Loucy (cell line): ENCODE data around the gene TEX101.
"Not testable (repeated sequence)": the region's sequence is repeated elsewhere in the genome, so short reads cannot be mapped to it uniquely, and the experiment has no call there.

Source experiments
- H2AFZ ChIP-seq: fragments of 200-600 bp; sonication (generic); 2 replicates; pipeline ENCODE4 v1.6.0; 2016; ENCODE audit warnings: antibody characterized with exemption, mild to moderate bottlenecking, low read length, moderate library complexity
- H3F3A ChIP-seq: fragments of 200-600 bp; 2 replicates; pipeline ENCODE4 v1.6.0; 2016; ENCODE audit warnings: antibody characterized with exemption, low read depth, mild to moderate bottlenecking
- H3K27me3 ChIP-seq: fragments of 200-600 bp; sonication (generic); 2 replicates; pipeline ENCODE4 v1.6.1; 2014; ENCODE audit warnings: low read length, mild to moderate bottlenecking; ENCODE audit not compliant: insufficient read depth, poor library complexity, severe bottlenecking
- H3K36me3 ChIP-seq: fragments of 200-600 bp; sonication (generic); 2 replicates; pipeline ENCODE4 v1.6.1; 2016; ENCODE audit warnings: low read length; ENCODE audit not compliant: insufficient read depth
- H3K4me1 ChIP-seq: fragments of 200-600 bp; sonication (generic); 2 replicates; pipeline ENCODE4 v1.5.1; 2014; ENCODE audit warnings: low read length, mild to moderate bottlenecking; ENCODE audit not compliant: insufficient read depth, poor library complexity, severe bottlenecking
- H3K4me2 ChIP-seq: fragments of 200-600 bp; sonication (generic); 2 replicates; pipeline ENCODE4 v1.6.0; 2014; ENCODE audit warnings: antibody characterized with exemption, low read length, low read depth, mild to moderate bottlenecking; ENCODE audit not compliant: poor library complexity, severe bottlenecking
- H3K4me3 ChIP-seq: fragments of 200-600 bp; sonication (generic); 2 replicates; pipeline ENCODE4 v1.5.1; 2014; ENCODE audit warnings: low read length, mild to moderate bottlenecking, mixed read lengths; ENCODE audit not compliant: poor library complexity, severe bottlenecking
- H3K79me2 ChIP-seq: fragments of 200-600 bp; sonication (generic); 2 replicates; pipeline ENCODE4 v1.6.1; 2014; ENCODE audit warnings: low read length; ENCODE audit not compliant: insufficient read depth
- H3K9ac ChIP-seq: fragments of 200-600 bp; sonication (generic); 2 replicates; pipeline ENCODE4 v1.6.0; 2014; ENCODE audit warnings: mild to moderate bottlenecking, low read depth, low read length, moderate library complexity; ENCODE audit not compliant: poor library complexity, severe bottlenecking
- H3K9me2 ChIP-seq: fragments of 200-600 bp; sonication (generic); replicated peaks from 2 replicates; pipeline ENCODE4 v1.6.1; 2016; ENCODE audit warnings: low read depth, low read length, mixed read lengths
- H3K9me3 ChIP-seq: fragments of 200-600 bp; sonication (generic); 2 replicates; pipeline ENCODE4 v1.6.1; 2014; ENCODE audit warnings: mild to moderate bottlenecking, antibody characterized with exemption, low read length, low read depth; ENCODE audit not compliant: insufficient read depth
- H4K20me1 ChIP-seq: fragments of 200-600 bp; sonication (generic); 2 replicates; pipeline ENCODE4 v1.6.0; 2014; ENCODE audit warnings: antibody characterized with exemption, low read length, mild to moderate bottlenecking; ENCODE audit not compliant: insufficient read depth, poor library complexity, severe bottlenecking
- EZH2phosphoT487 ChIP-seq: fragments of 200-600 bp; IDR thresholded peaks from 2 replicates; pipeline ENCODE4 v1.6.1; 2018; ENCODE audit warnings: antibody characterized with exemption, mild to moderate bottlenecking, moderate library complexity, borderline replicate concordance
- TF ChIP-seq, protein P1 (sequence below): fragments of 200-600 bp; sonication (generic); conservative IDR thresholded peaks from 2 replicates; pipeline ENCODE4 v1.5.1; 2014; ENCODE audit warnings: mild to moderate bottlenecking, antibody characterized with exemption, low read length

TEX101 gene

DNA sequence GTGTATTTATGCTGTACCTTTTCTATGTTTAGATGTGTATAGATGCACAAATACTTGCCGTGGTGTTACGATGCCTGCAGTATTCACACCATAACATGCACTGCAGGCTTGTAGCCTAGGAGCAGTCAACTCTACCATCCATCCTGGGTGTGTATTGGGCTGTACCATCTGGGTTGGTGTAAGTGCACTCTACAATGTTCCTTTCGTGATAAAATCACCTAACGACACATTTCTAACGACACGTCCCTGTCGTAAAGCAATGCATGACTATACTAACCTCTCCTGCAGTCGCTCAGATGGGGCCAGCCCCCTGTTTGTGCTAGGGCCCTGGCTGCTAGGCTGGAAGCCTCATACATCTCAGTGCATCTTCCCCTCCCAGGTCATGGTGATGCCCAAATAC is 42.8 kb upstream of the TEX101 start:
- H3K4me3 ChIP-seq, result no peak overlapping the region
- H3K79me2 ChIP-seq, result no peaks in the 10 kb centered on the region
- H3K36me3 ChIP-seq, result no peaks in the 10 kb centered on the region
- TF ChIP-seq, protein P1, sequence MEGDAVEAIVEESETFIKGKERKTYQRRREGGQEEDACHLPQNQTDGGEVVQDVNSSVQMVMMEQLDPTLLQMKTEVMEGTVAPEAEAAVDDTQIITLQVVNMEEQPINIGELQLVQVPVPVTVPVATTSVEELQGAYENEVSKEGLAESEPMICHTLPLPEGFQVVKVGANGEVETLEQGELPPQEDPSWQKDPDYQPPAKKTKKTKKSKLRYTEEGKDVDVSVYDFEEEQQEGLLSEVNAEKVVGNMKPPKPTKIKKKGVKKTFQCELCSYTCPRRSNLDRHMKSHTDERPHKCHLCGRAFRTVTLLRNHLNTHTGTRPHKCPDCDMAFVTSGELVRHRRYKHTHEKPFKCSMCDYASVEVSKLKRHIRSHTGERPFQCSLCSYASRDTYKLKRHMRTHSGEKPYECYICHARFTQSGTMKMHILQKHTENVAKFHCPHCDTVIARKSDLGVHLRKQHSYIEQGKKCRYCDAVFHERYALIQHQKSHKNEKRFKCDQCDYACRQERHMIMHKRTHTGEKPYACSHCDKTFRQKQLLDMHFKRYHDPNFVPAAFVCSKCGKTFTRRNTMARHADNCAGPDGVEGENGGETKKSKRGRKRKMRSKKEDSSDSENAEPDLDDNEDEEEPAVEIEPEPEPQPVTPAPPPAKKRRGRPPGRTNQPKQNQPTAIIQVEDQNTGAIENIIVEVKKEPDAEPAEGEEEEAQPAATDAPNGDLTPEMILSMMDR, result no peak
- TF ChIP-seq EZH2phosphoT487, result no peak
- no peaks in the 10 kb centered on the region for H4K20me1 ChIP-seq
- H3K4me2 ChIP-seq, result no peak overlapping the region
- no peak overlapping the region for H3K9ac ChIP-seq
- H3F3A ChIP-seq, result no peaks in the 10 kb centered on the region
- no peaks in the 10 kb centered on the region for H3K9me3 ChIP-seq
- H2AFZ ChIP-seq, result no peak overlapping the region
- H3K4me1 ChIP-seq, result no peaks in the 10 kb centered on the region
- no peaks in the 10 kb centered on the region for H3K27me3 ChIP-seq
- no peaks in the 10 kb centered on the region for H3K9me2 ChIP-seq

DNA sequence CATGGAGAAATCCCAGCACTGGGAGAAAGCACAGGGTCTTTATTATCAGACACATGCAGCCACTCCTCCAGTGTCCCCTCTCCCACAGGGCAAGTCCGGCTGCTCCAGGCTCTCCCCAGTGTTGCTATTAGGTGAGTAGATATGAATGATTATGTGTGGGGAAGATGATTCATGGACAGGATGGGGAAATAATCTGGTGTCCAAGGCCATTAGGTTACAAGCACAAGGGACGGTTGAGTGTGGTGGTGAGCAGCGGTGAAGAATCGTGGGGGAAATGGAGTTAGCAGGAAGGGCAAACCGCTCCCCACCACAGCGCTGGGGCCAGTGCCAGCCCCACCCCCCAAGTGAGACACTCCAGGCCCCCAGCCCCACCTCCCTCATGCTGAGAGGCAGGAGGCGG is 42.2 kb upstream of the TEX101 start:
- H3K9ac ChIP-seq, result no peak overlapping the region
- H3K4me2 ChIP-seq, result no peak overlapping the region
- H3K36me3 ChIP-seq, result no peaks in the 10 kb centered on the region
- no peak overlapping the region for H3K4me3 ChIP-seq
- TF ChIP-seq, protein P1, result no peak
- no peak for TF ChIP-seq EZH2phosphoT487
- no peaks in the 10 kb centered on the region for H3K27me3 ChIP-seq
- H3F3A ChIP-seq, result no peaks in the 10 kb centered on the region
- no peaks in the 10 kb centered on the region for H3K4me1 ChIP-seq
- H2AFZ ChIP-seq, result no peak overlapping the region
- no peaks in the 10 kb centered on the region for H3K9me2 ChIP-seq
- no peaks in the 10 kb centered on the region for H3K9me3 ChIP-seq
- no peaks in the 10 kb centered on the region for H4K20me1 ChIP-seq
- H3K79me2 ChIP-seq, result no peaks in the 10 kb centered on the region

DNA sequence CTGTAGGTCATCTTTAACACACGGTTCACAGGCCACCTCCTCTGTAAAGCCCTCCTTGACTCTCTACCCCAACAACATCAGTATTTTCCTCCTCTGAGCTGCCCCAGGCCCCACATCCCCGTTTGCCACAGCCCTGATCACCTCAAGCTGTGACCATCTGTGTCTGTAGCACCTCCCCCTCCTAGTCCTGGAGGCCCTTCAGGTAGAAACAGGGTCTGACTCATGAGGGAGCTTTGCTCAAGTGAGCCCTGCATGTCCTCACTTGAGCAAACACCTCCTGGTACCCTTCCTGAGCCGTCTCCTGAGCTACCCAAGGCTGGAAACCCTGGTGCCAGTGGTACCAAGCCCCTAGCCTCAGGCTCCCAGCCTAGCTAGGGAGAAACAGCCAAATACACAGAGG is 37.1 kb upstream of the TEX101 start:
- not testable (repeated sequence) for H3K9me3 ChIP-seq, H3F3A ChIP-seq, H3K9ac ChIP-seq, H3K9me2 ChIP-seq, H3K27me3 ChIP-seq, H3K79me2 ChIP-seq, H2AFZ ChIP-seq, H3K4me3 ChIP-seq, H3K4me2 ChIP-seq, H4K20me1 ChIP-seq, H3K4me1 ChIP-seq, H3K36me3 ChIP-seq

DNA sequence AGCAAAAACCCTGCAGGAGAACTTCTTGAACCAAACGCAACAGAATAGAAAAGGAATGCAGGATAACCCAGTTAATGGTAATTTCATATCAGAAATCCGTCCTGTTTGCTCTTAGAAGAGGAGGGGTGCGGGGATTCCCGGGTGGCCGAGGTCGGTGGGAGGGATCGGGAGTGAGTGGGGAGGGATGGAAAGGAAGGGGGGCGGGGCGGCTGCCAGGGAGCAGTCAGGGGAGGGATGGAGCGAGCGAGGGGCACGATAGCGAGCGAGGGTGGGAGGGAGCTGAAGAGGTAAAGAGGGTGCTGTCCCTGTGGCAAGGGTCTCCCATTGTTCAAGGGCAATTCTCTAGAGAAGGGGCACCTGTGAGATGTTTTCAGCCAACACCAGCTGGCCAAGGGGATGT is 34.7 kb upstream of the TEX101 start:
- Histone ChIP-seq H3K4me1 (no peaks in the 10 kb centered on the region), H3F3A (no peaks in the 10 kb centered on the region), H3K4me2 (no peak overlapping the region), H3K79me2 (no peaks in the 10 kb centered on the region), H3K9ac (no peak overlapping the region), H4K20me1 (no peaks in the 10 kb centered on the region), H3K9me3 (no peaks in the 10 kb centered on the region), H2AFZ (no peak overlapping the region), H3K9me2 (no peaks in the 10 kb centered on the region), H3K36me3 (no peaks in the 10 kb centered on the region), H3K4me3 (no peak overlapping the region), H3K27me3 (no peaks in the 10 kb centered on the region)
- TF ChIP-seq, protein P1, result no peak
- TF ChIP-seq EZH2phosphoT487, result no peak
